Esophagus (tissue), 2 donors: Measurements from ENCODE around the gene COL6A3. TPM values are rescaled to one million over a fixed set of nuclear protein-coding genes. Genes with fewer than 3 reads are reported as not detected.
"Not testable (repeated sequence)": the region's sequence is repeated elsewhere in the genome, so short reads cannot be mapped to it uniquely, and the experiment has no call there.

Experiments
- H3K27ac ChIP-seq, 2 donors: one replicate each; pipeline ENCODE4 v1.5.1; 2013; ENCODE audit warnings: low read depth in 2 of 2, mild to moderate bottlenecking in 2 of 2, inconsistent platforms in 1 of 2, low read length in 1 of 2, moderate library complexity in 1 of 2
- H3K27me3 ChIP-seq, 2 donors: one replicate each; pipeline ENCODE4 v1.6.1; 2013; ENCODE audit warnings: low read length in 2 of 2, control low read depth in 1 of 2, mild to moderate bottlenecking in 1 of 2; ENCODE audit not compliant: insufficient read depth in 2 of 2, control insufficient read depth in 1 of 2
- H3K36me3 ChIP-seq, 2 donors: one replicate each; pipeline ENCODE4 v1.6.1; 2013; ENCODE audit warnings: low read length in 1 of 2; ENCODE audit not compliant: control insufficient read depth in 2 of 2, insufficient read depth in 2 of 2
- H3K4me1 ChIP-seq, 2 donors: one replicate each; pipeline ENCODE4 v1.6.1; 2013; ENCODE audit warnings: low read length in 1 of 2; ENCODE audit not compliant: control insufficient read depth in 2 of 2, insufficient read depth in 2 of 2
- H3K4me3 ChIP-seq, 2 donors: one replicate each; pipeline ENCODE4 v1.5.1; 2013; ENCODE audit warnings: low read length in 2 of 2, mild to moderate bottlenecking in 2 of 2, low read depth in 1 of 2, moderate library complexity in 1 of 2
- H3K9me3 ChIP-seq, 2 donors: one replicate each; pipeline ENCODE4 v1.6.1; 2013; ENCODE audit warnings: mild to moderate bottlenecking in 2 of 2, low read depth in 1 of 2, low read length in 1 of 2, moderate library complexity in 1 of 2; ENCODE audit not compliant: control insufficient read depth in 2 of 2, insufficient read depth in 1 of 2
- WGBS, 2 donors: extraction: QIAGEN DNeasy Blood & Tissue Kit; methylation state at CpG; one replicate each; pipeline ENCODE4 v1.1.7; 2013; 5-methylcytosine and 5-hydroxymethylcytosine counted together
- polyA plus RNA-seq, 2 donors: library from polyadenylated mRNA; stranded (reverse); fragments of 200-250 nt; gene quantifications; one replicate each; pipeline ENCODE4 v1.2.3, GENCODE V29; 2013
- donor health status: healthy with polysubstance abuse.
- donor health status: Bipolar disorder and iron deficiency.

Gene COL6A3
- polyA plus RNA-seq, 2 donors, result 4.3 to 10.3 TPM

- not testable (repeated sequence) for H3K4me1 ChIP-seq, H3K9me3 ChIP-seq, H3K4me3 ChIP-seq, H3K27me3 ChIP-seq, H3K36me3 ChIP-seq, H3K27ac ChIP-seq
- WGBS, 2 donors, result 84 to 86% methylated on average over 2 of the region's 2 CpGs
Measured at GRCh38 chr2:237409263-237409662, 4.7 kb downstream of the COL6A3 start.

GRCh38 chr2:237408335-237409000, 5.5 kb downstream of the COL6A3 start:
- WGBS, 2 donors, result 51 to 63% methylated on average over 8 of the region's 8 CpGs
- Histone ChIP-seq H3K4me3 (no peak overlapping the region), H3K36me3 (no peaks in the 10 kb centered on the region), H3K27me3 (no peaks in the 10 kb centered on the region), H3K9me3 (no peaks in the 10 kb centered on the region), H3K4me1 (no peaks in the 10 kb centered on the region), H3K27ac (peak overlapping the region; percentile 30 to 39)

GRCh38 chr2:237407700-237408099, 6.3 kb downstream of the COL6A3 start:
- Histone ChIP-seq H3K27me3 (no peaks in the 10 kb centered on the region), H3K9me3 (no peaks in the 10 kb centered on the region), H3K36me3 (no peaks in the 10 kb centered on the region), H3K4me3 (no peak overlapping the region), H3K4me1 (no peaks in the 10 kb centered on the region), H3K27ac (no peak overlapping the region)
- WGBS, 2 donors, result 51 to 68% methylated on average over 4 of the region's 4 CpGs

- 80 to 85% methylated on average over 5 of the region's 5 CpGs for WGBS, 2 donors
- Histone ChIP-seq H3K4me3 (no peak overlapping the region), H3K9me3 (no peaks in the 10 kb centered on the region), H3K27ac (no peak overlapping the region), H3K36me3 (no peaks in the 10 kb centered on the region), H3K27me3 (no peaks in the 10 kb centered on the region), H3K4me1 (no peaks in the 10 kb centered on the region)
Measured at GRCh38 chr2:237406371-237406895, 7.5 kb downstream of the COL6A3 start.

- H3K36me3 ChIP-seq, result no peaks in the 10 kb centered on the region
- 76 to 79% methylated on average over 2 of the region's 2 CpGs for WGBS, 2 donors
- no peaks in the 10 kb centered on the region for H3K27me3 ChIP-seq
- H3K4me1 ChIP-seq, result no peaks in the 10 kb centered on the region
- peak overlapping the region in 1 of 2 donors; percentile 24 for H3K27ac ChIP-seq
- H3K4me3 ChIP-seq, result no peak overlapping the region
- no peaks in the 10 kb centered on the region for H3K9me3 ChIP-seq
Measured at GRCh38 chr2:237405605-237406004, 8.4 kb downstream of the COL6A3 start.

GRCh38 chr2:237405006-237405559, 8.9 kb downstream of the COL6A3 start:
- H3K4me3 ChIP-seq, result no peak overlapping the region
- peak overlapping the region in 1 of 2 donors; percentile 24 for H3K27ac ChIP-seq
- H3K9me3 ChIP-seq, result no peaks in the 10 kb centered on the region
- no peaks in the 10 kb centered on the region for H3K27me3 ChIP-seq
- no peaks in the 10 kb centered on the region for H3K4me1 ChIP-seq
- WGBS, 2 donors, result 65% methylated on average over 13 of the region's 13 CpGs
- no peaks in the 10 kb centered on the region for H3K36me3 ChIP-seq

- Histone ChIP-seq H3K36me3 (no peaks in the 10 kb centered on the region), H3K27ac (no peak overlapping the region), H3K27me3 (no peaks in the 10 kb centered on the region), H3K4me1 (no peaks in the 10 kb centered on the region), H3K4me3 (no peak overlapping the region), H3K9me3 (no peaks in the 10 kb centered on the region)
- WGBS, 2 donors, result 57 to 64% methylated on average over 2 of the region's 2 CpGs
Measured at GRCh38 chr2:237404413-237404812, 9.6 kb downstream of the COL6A3 start.

- Histone ChIP-seq H3K4me3 (no peak overlapping the region), H3K4me1 (no peaks in the 10 kb centered on the region), H3K9me3 (no peaks in the 10 kb centered on the region), H3K36me3 (no peaks in the 10 kb centered on the region), H3K27me3 (no peaks in the 10 kb centered on the region), H3K27ac (peak overlapping the region in 1 of 2 donors; percentile 29)
- WGBS, 2 donors, result 75 to 79% methylated on average over 11 of the region's 11 CpGs
Measured at GRCh38 chr2:237403024-237403882, 10.7 kb downstream of the COL6A3 start.

GRCh38 chr2:237400199-237400598, 13.8 kb downstream of the COL6A3 start:
- no peaks in the 10 kb centered on the region for H3K27me3 ChIP-seq
- 43 to 51% methylated on average over 1 of the region's 1 CpG for WGBS, 2 donors
- no peak overlapping the region for H3K27ac ChIP-seq
- H3K9me3 ChIP-seq, result no peaks in the 10 kb centered on the region
- no peaks in the 10 kb centered on the region for H3K4me1 ChIP-seq
- no peak overlapping the region for H3K4me3 ChIP-seq
- H3K36me3 ChIP-seq, result no peaks in the 10 kb centered on the region
